ENCODE data around the gene BATF3. TPM values are rescaled to one million over a fixed set of nuclear protein-coding genes. Genes with fewer than 3 reads are reported as not detected.
A peak's percentile ranks its signal among the peaks of the same experiment; 100 is the strongest.

Gene BATF3
- total and polyA plus RNA-seq, 2 experiments from 2014 or later: 0.46 to 0.86 TPM

- Histone ChIP-seq H2AFZ (no peak overlapping the region), H3K9ac (no peak overlapping the region), H3K4me3 (no peak overlapping the region), H3K9me2 (ENCODE audit: insufficient read depth) (no peaks in the 10 kb centered on the region), H3F3A (ENCODE audit: insufficient read depth) (0 out of 2 replicates have a peak, but pooled peaks cover 11% of the 10 kb centered on the region), H3K27ac (no peak overlapping the region), H3K9me3 (ENCODE audit: low read depth) (no peaks in the 10 kb centered on the region), H3K4me2 (ENCODE audit: unreplicated experiment) (no peak overlapping the region), H3K4me1 (ENCODE audit: insufficient read depth) (peaks cover 9% of the 10 kb centered on the region), H4K20me1 (ENCODE audit: insufficient read depth) (no peaks in the 10 kb centered on the region), H3K36me3 (ENCODE audit: low read depth) (no peaks in the 10 kb centered on the region), H3K79me2 (ENCODE audit: insufficient read depth) (no peaks in the 10 kb centered on the region), H3K27me3 (replicated peaks; ENCODE audit: insufficient read depth) (no peaks in the 10 kb centered on the region)
- TF ChIP-seq EZH2phosphoT487 (IDR thresholded peaks at IDR 0.05; ENCODE audit: insufficient read depth, low read depth) (no peak), EZH2 (IDR thresholded peaks at IDR 0.05; ENCODE audit: insufficient read depth, poor library complexity, severe bottlenecking) (no peak)
- no peak for DNase-seq
- WGBS, 2 experiments (ENCODE audit: low coverage in 1 of 2, low lambda C conversion rate in 2 of 2, missing lambda C conversion rate in 2 of 2): 66 to 75% methylated on average over 3 of the region's 3 CpGs
- in situ Hi-C loops (cut with MboI): no loop called here
Observed at GRCh38 chr1:212675675-212676074, 24.0 kb downstream of the BATF3 start.

DNA sequence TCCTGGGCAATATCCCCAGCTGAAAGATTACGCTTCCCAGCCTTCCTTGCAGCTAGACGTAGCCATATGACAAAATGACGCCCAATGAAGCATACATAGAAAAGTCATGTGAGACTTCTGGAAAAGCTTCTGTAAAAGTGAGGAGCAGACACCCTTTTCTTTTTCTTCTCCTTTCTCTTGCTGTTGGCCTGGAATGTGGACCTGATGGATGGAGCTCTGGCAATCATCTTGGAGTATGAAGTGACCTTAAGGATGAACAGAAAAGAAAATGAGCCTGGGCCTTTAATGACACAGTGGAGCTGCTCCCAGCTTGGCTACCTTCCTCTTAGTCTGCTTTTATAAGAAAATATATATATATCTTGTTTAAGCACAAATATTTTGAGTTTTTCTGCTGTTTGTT lies 24.8 kb downstream of the BATF3 start:
- Histone ChIP-seq H3K79me2 (ENCODE audit: insufficient read depth) (no peaks in the 10 kb centered on the region), H3K4me3 (no peak overlapping the region), H3K27me3 (replicated peaks; ENCODE audit: insufficient read depth) (no peaks in the 10 kb centered on the region), H3K9me2 (ENCODE audit: insufficient read depth) (no peaks in the 10 kb centered on the region), H3F3A (ENCODE audit: insufficient read depth) (0 out of 2 replicates have a peak, but pooled peaks cover 11% of the 10 kb centered on the region), H3K4me2 (ENCODE audit: unreplicated experiment) (no peak overlapping the region), H3K27ac (no peak overlapping the region), H2AFZ (no peak overlapping the region), H3K36me3 (ENCODE audit: low read depth) (no peaks in the 10 kb centered on the region), H3K9ac (no peak overlapping the region), H3K4me1 (ENCODE audit: insufficient read depth) (peaks cover 9% of the 10 kb centered on the region), H4K20me1 (ENCODE audit: insufficient read depth) (no peaks in the 10 kb centered on the region), H3K9me3 (ENCODE audit: low read depth) (no peaks in the 10 kb centered on the region)
- in situ Hi-C loops (cut with MboI): loop anchor here (25.0 kb wide), 1 partner anchor 312 kb away; no protein-coding TSS in a partner anchor
- DNase-seq: no peak
- WGBS, 2 experiments (ENCODE audit: low coverage in 1 of 2, low lambda C conversion rate in 2 of 2, missing lambda C conversion rate in 2 of 2): 98% methylated on average over 3 of the region's 3 CpGs
- no peak for TF ChIP-seq EZH2phosphoT487 (IDR thresholded peaks at IDR 0.05; ENCODE audit: insufficient read depth, low read depth)
- no peak for TF ChIP-seq EZH2 (IDR thresholded peaks at IDR 0.05; ENCODE audit: insufficient read depth, poor library complexity, severe bottlenecking)

DNA sequence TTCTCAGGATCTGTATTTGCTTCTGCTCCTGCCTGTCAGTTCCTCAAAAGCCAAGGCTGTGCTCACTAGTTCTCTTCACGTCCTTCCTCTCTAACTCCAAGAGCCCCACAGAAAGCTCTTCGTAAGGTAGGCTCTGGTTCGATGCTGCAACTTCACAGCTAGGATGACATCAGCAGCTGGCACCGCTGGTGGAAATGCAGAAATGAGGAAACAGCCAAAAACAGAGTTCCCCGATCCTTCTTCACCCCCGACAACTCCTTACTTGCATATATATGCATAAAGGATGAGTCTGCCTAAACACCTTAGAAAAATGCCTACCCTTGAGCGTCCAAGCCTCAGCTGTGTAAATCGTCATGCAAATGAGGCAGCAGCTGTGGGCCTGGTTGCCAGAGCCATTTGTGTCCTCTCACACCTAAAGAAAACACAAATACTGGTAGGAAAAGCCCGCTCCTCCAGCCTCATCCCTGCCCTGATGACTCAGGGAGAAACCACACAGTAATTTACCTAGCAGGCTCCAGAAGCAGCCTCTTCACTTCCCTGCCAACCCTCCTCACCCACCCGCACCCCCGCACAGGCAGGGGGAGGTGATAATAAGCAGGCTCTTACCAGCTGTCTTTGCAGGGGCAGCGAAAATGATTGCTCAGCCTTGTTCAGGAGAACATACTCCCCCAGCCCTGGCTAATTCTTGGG lies 28.2 kb downstream of the BATF3 start:
- Histone ChIP-seq H3K9ac (peak overlapping the region; percentile 12; the same call in 1 of the 2 replicates), H3K9me2 (ENCODE audit: insufficient read depth) (no peaks in the 10 kb centered on the region), H3K79me2 (ENCODE audit: insufficient read depth) (no peaks in the 10 kb centered on the region), H2AFZ (no peak overlapping the region), H3K4me2 (ENCODE audit: unreplicated experiment) (peak overlapping the region; percentile 30), H3K27ac (no peak overlapping the region), H3K4me3 (no peak overlapping the region), H3K27me3 (replicated peaks; ENCODE audit: insufficient read depth) (no peaks in the 10 kb centered on the region), H3K36me3 (ENCODE audit: low read depth) (no peaks in the 10 kb centered on the region), H3K9me3 (ENCODE audit: low read depth) (no peaks in the 10 kb centered on the region), H3F3A (ENCODE audit: insufficient read depth) (peaks cover 33% of the 10 kb centered on the region), H3K4me1 (ENCODE audit: insufficient read depth) (peaks cover 26% of the 10 kb centered on the region), H4K20me1 (ENCODE audit: insufficient read depth) (no peaks in the 10 kb centered on the region)
- WGBS, 2 experiments (ENCODE audit: low coverage in 1 of 2, low lambda C conversion rate in 2 of 2, missing lambda C conversion rate in 2 of 2): 34 to 38% methylated on average over 12 of the region's 12 CpGs
- in situ Hi-C loops (cut with MboI): loop anchor here (25.0 kb wide), 1 partner anchor 316 kb away; no protein-coding TSS in a partner anchor
- DNase-seq: peak; percentile 67
- TF ChIP-seq EZH2phosphoT487 (IDR thresholded peaks at IDR 0.05; ENCODE audit: insufficient read depth, low read depth) (no peak), EZH2 (IDR thresholded peaks at IDR 0.05; ENCODE audit: insufficient read depth, poor library complexity, severe bottlenecking) (no peak)

- in situ Hi-C loops (cut with MboI): loop anchor here (25.0 kb wide), 1 partner anchor 316 kb away; no protein-coding TSS in a partner anchor
- Histone ChIP-seq H3K9me3 (ENCODE audit: low read depth) (no peaks in the 10 kb centered on the region), H3K9ac (no peak overlapping the region; the same call in 1 of the 2 replicates), H3F3A (ENCODE audit: insufficient read depth) (peaks cover 36% of the 10 kb centered on the region), H3K79me2 (ENCODE audit: insufficient read depth) (no peaks in the 10 kb centered on the region), H3K4me1 (ENCODE audit: insufficient read depth) (peaks cover 26% of the 10 kb centered on the region), H4K20me1 (ENCODE audit: insufficient read depth) (no peaks in the 10 kb centered on the region), H3K27ac (no peak overlapping the region), H3K4me3 (no peak overlapping the region), H3K9me2 (ENCODE audit: insufficient read depth) (no peaks in the 10 kb centered on the region), H3K4me2 (ENCODE audit: unreplicated experiment) (peak overlapping the region; percentile 30), H3K27me3 (replicated peaks; ENCODE audit: insufficient read depth) (no peaks in the 10 kb centered on the region), H2AFZ (no peak overlapping the region), H3K36me3 (ENCODE audit: low read depth) (no peaks in the 10 kb centered on the region)
- TF ChIP-seq EZH2phosphoT487 (IDR thresholded peaks at IDR 0.05; ENCODE audit: insufficient read depth, low read depth): no peak
- TF ChIP-seq EZH2 (IDR thresholded peaks at IDR 0.05; ENCODE audit: insufficient read depth, poor library complexity, severe bottlenecking): no peak
- no peak for DNase-seq
Observed at GRCh38 chr1:212670882-212671281, 28.8 kb downstream of the BATF3 start.
